Measurements from ENCODE around the gene SLC25A34. TPM values are rescaled to one million over a fixed set of nuclear protein-coding genes. Genes with fewer than 3 reads are reported as not detected.

Gene SLC25A34
- total RNA-seq, 1 donor from 2014 or later = 6.1 TPM

GRCh38 chr1:15727424-15727823 is 8.6 kb upstream of the SLC25A34 start:
- no peaks in the 10 kb centered on the region for H3K27me3 Mint-ChIP-seq (ENCODE audit: low read depth)

DNA sequence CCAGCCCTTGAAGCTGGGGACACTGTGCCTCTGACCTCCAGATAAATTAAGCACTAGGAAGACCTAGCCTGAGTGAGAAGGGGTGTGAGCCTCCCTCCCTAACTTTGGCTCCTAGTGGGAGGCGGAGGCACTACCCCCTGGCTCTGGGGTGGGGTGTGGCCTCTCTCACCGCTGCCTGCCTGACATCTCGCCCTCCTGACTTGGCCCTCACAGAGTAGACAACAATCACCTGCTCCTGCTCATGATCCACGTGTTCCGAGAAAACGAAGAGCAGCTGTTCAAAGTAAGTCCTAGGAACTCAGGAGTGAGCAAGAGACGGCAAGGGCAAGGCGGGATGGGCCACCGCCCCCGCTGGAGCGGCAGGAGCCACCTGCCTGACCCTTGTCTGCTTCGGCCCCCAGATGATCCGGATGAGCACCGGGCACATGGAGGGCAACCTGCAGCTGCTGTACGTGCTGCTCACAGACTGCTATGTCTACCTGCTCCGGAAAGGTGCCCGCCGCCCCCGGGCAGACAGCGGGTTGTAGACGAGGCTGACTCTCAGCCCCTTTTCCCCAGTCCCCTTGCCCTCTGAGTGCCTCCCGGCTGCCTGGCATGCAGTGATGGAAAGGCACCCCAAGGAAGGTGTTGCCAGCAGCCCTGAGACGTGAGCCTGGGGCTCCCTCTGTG is 8.1 kb upstream of the SLC25A34 start:
- TF ChIP-seq, protein P1, sequence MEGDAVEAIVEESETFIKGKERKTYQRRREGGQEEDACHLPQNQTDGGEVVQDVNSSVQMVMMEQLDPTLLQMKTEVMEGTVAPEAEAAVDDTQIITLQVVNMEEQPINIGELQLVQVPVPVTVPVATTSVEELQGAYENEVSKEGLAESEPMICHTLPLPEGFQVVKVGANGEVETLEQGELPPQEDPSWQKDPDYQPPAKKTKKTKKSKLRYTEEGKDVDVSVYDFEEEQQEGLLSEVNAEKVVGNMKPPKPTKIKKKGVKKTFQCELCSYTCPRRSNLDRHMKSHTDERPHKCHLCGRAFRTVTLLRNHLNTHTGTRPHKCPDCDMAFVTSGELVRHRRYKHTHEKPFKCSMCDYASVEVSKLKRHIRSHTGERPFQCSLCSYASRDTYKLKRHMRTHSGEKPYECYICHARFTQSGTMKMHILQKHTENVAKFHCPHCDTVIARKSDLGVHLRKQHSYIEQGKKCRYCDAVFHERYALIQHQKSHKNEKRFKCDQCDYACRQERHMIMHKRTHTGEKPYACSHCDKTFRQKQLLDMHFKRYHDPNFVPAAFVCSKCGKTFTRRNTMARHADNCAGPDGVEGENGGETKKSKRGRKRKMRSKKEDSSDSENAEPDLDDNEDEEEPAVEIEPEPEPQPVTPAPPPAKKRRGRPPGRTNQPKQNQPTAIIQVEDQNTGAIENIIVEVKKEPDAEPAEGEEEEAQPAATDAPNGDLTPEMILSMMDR (IDR thresholded peaks at IDR 0.05; ENCODE audit: unreplicated experiment) = no peak
- peaks cover 19% of the 10 kb centered on the region for H3K36me3 Mint-ChIP-seq
- H3K4me1 Mint-ChIP-seq = no peaks in the 10 kb centered on the region
- no peaks in the 10 kb centered on the region for H3K9me3 Mint-ChIP-seq
- no peaks in the 10 kb centered on the region for H3K27me3 Mint-ChIP-seq (ENCODE audit: low read depth)
- no peak overlapping the region for H3K27ac Mint-ChIP-seq
- no peak overlapping the region for H3K4me3 Mint-ChIP-seq
- no peak for DNase-seq (ENCODE audit: low spot score in 2 of 2, unreplicated experiment in 2 of 2)

More at GRCh38 chr1:15727424-15727823, 8.6 kb upstream of the SLC25A34 start:
- no peaks in the 10 kb centered on the region for H3K9me3 Mint-ChIP-seq
- H3K36me3 Mint-ChIP-seq = peaks cover 23% of the 10 kb centered on the region
- DNase-seq (ENCODE audit: low spot score in 2 of 2, unreplicated experiment in 2 of 2) = no peak
- H3K4me1 Mint-ChIP-seq = peaks cover 2% of the 10 kb centered on the region
- TF ChIP-seq, protein P1 (IDR thresholded peaks at IDR 0.05; ENCODE audit: unreplicated experiment) = no peak
- H3K27ac Mint-ChIP-seq = no peak overlapping the region
- no peak overlapping the region for H3K4me3 Mint-ChIP-seq

DNA sequence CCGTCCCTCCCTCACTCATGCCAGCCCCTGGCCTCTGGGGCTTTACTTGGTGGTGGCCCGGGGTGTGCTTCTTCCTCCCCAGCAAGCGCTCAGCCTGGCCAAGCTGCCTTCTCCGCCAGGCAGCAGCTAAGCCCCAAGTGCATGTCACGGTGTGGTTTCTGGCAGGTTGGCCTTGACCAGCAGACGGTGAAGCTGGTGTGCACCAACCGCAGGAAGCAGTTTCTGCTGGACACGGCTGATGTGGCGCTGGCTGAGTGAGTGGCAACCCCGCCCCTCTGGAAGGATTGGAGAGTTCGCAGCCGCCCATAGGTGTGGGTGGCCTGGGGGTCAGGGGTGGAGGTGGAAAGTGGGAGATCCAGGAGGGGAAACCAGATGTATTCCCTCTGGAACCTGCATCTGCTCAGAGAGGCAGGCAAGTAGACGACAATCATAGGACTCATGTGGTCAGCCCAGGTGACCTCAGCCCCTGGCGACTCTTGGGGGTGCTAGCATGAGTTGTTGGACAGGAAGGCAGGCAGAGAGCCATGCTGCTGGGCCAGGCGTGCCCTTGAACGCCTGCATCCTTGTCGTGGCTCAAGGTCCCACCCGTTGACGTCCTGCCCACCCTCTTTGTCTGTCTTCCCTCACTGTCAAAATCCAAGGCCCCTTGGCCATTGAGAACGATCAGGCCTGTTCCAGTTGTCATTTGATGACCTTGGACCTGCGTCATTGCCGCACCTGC is 7.0 kb upstream of the SLC25A34 start:
- Mint-ChIP-seq H3K4me3 (no peak overlapping the region), H3K36me3 (peaks cover 19% of the 10 kb centered on the region), H3K9me3 (no peaks in the 10 kb centered on the region), H3K27me3 (ENCODE audit: low read depth) (no peaks in the 10 kb centered on the region), H3K27ac (no peak overlapping the region), H3K4me1 (no peaks in the 10 kb centered on the region)
- DNase-seq (ENCODE audit: low spot score in 2 of 2, unreplicated experiment in 2 of 2) = no peak
- TF ChIP-seq, protein P1 (IDR thresholded peaks at IDR 0.05; ENCODE audit: unreplicated experiment) = no peak

DNA sequence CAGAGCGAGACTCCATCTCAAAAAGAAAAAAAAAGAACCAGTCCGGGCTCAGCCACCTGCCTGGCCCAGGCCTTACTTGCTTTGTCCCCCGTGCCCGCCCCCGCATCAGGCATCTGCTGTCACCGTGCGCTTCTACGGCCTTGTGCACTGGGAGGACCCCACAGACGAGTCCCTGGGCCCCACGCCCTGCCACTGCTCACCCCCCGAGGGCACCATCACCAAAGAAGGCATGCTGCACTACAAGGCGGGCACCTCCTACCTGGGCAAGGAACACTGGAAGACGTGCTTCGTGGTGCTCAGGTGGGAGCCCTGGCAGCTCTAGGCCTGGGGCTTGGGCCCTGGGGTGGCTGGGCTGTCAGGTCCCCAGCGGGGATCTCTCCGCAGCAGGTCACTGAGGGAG is 5.6 kb upstream of the SLC25A34 start:
- Mint-ChIP-seq H3K27me3 (ENCODE audit: low read depth) (no peaks in the 10 kb centered on the region), H3K4me3 (no peak overlapping the region)
- DNase-seq (ENCODE audit: low spot score in 2 of 2, unreplicated experiment in 2 of 2) = no peak

GRCh38 chr1:15730936-15731335 is 5.1 kb upstream of the SLC25A34 start:
- no peaks in the 10 kb centered on the region for H3K4me1 Mint-ChIP-seq
- H3K27ac Mint-ChIP-seq = no peak overlapping the region
- no peak overlapping the region for H3K4me3 Mint-ChIP-seq
- no peaks in the 10 kb centered on the region for H3K9me3 Mint-ChIP-seq
- DNase-seq (ENCODE audit: low spot score in 2 of 2, unreplicated experiment in 2 of 2) = no peak
- no peaks in the 10 kb centered on the region for H3K27me3 Mint-ChIP-seq (ENCODE audit: low read depth)
- TF ChIP-seq, protein P1 (IDR thresholded peaks at IDR 0.05; ENCODE audit: unreplicated experiment) = no peak
- peaks cover 16% of the 10 kb centered on the region for H3K36me3 Mint-ChIP-seq

More for the DNA sequence above, 5.6 kb upstream of the SLC25A34 start:
- H3K9me3 Mint-ChIP-seq = no peaks in the 10 kb centered on the region
- H3K4me1 Mint-ChIP-seq = no peaks in the 10 kb centered on the region
- H3K36me3 Mint-ChIP-seq = peaks cover 16% of the 10 kb centered on the region
- TF ChIP-seq, protein P1 (IDR thresholded peaks at IDR 0.05; ENCODE audit: unreplicated experiment) = no peak
- H3K27ac Mint-ChIP-seq = no peak overlapping the region

All from mesothelial cell of epicardium (in vitro differentiated cells).